ENCODE data around the gene PITPNM3. TPM values are rescaled to one million over a fixed set of nuclear protein-coding genes. Genes with fewer than 3 reads are reported as not detected.
A peak's percentile ranks its signal among the peaks of the same experiment; 100 is the strongest.

Gene PITPNM3
- total and polyA plus RNA-seq, 2 of the 13 experiments (the other 11 are each of a cell fraction or from before 2014, with no cell fraction given) = 0.13 to 0.29 TPM

DNA sequence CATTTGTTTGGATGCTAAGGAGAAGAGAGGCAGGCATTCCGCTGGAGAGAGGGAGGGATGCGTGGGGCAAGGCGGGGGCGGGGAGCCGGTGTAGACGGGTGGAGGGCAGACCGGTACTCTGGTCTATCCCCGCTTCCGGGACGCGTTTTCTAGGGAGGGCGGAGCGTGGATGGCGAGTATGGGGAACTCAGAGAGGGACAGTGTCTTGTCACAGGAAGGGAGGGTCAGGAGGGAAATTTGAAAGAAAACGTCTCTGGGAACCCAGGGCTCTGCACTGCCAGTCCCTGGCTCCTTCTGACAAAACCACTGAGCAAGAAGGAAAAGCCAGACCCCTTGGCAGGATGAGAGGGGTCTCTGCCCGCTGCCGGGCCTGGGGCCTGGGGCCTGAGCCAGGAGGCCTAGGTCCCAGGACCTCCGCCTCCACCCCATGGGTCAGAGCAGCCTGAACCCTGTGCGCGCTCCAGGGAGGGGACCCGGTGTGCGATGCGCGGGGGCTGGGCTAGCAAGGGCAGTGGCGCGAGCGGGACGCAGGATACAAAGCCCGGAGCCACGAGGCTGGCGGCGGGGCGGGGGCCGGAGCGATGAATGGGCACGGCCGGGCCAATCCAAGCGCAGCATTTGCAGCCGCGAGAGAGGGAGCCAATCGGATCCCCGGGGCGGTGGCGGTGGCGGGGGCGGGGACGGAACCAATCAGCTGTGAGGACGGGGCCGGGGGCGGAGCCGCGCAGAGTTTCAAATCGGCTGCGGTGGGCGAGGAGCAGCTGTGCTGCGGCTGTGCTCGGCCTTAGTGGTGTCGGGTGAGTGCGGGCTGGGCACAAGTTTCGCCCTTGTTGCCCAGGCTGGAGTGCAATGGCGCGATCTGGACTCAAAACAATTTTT, 112.4 kb downstream of the PITPNM3 start, which contains the start of gene PIMREG (continued):
- TF ChIP-seq HMGXB3 (CRISPR knock-in tag; IDR thresholded peaks at IDR 0.05; ENCODE audit: borderline replicate concordance) (no peak), ZUFSP (CRISPR knock-in tag; IDR thresholded peaks at IDR 0.05; ENCODE audit: borderline replicate concordance) (no peak), ZNF160 (CRISPR knock-in tag; IDR thresholded peaks at IDR 0.05) (no peak; the same call in 1 of the 2 replicates), HMG20A (CRISPR knock-in tag; IDR thresholded peaks at IDR 0.05; ENCODE audit: borderline replicate concordance) (no peak), ZNF772 (CRISPR knock-in tag; IDR thresholded peaks at IDR 0.05) (peak; percentile 15; the same call in 1 of the 2 replicates), CCDC6 (CRISPR knock-in tag; IDR thresholded peaks at IDR 0.05) (peak; percentile 90), ATRX (CRISPR knock-in tag; IDR thresholded peaks at IDR 0.05; ENCODE audit: borderline replicate concordance) (no peak), TOPORS (CRISPR knock-in tag; IDR thresholded peaks at IDR 0.05) (peak; percentile 76), ZNF614 (CRISPR knock-in tag; IDR thresholded peaks at IDR 0.05; ENCODE audit: borderline replicate concordance) (0 out of 2 replicates have a peak, but pooled peaks have one; percentile 31), ZNF275 (CRISPR knock-in tag; IDR thresholded peaks at IDR 0.05; ENCODE audit: borderline replicate concordance) (no peak), MXD1 (CRISPR knock-in tag; IDR thresholded peaks at IDR 0.05) (peak; percentile 93), ZBTB7B (CRISPR knock-in tag; IDR thresholded peaks at IDR 0.05) (peak; percentile 38; the same call in 1 of the 2 replicates), ZMYM4 (CRISPR knock-in tag; IDR thresholded peaks at IDR 0.05) (peak; percentile 84), GPN1 (CRISPR knock-in tag; IDR thresholded peaks at IDR 0.05; ENCODE audit: borderline replicate concordance) (no peak), SPEN (CRISPR knock-in tag; IDR thresholded peaks at IDR 0.05; ENCODE audit: low read depth) (peak; percentile 63; the same call in 1 of the 2 replicates), FOXK1 (CRISPR knock-in tag; IDR thresholded peaks at IDR 0.05; ENCODE audit: borderline replicate concordance, low read depth) (no peak)
- TF ChIP-seq, protein P1, sequence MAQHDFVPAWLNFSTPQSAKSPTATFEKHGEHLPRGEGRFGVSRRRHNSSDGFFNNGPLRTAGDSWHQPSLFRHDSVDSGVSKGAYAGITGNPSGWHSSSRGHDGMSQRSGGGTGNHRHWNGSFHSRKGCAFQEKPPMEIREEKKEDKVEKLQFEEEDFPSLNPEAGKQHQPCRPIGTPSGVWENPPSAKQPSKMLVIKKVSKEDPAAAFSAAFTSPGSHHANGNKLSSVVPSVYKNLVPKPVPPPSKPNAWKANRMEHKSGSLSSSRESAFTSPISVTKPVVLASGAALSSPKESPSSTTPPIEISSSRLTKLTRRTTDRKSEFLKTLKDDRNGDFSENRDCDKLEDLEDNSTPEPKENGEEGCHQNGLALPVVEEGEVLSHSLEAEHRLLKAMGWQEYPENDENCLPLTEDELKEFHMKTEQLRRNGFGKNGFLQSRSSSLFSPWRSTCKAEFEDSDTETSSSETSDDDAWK (CRISPR knock-in tag; IDR thresholded peaks at IDR 0.05) = no peak

Data from HepG2 (cell line).